ENCODE measurements around the gene ABO.
"Not testable (repeated sequence)": the region's sequence is repeated elsewhere in the genome, so short reads cannot be mapped to it uniquely, and the experiment has no call there.

The ABO gene

DNA sequence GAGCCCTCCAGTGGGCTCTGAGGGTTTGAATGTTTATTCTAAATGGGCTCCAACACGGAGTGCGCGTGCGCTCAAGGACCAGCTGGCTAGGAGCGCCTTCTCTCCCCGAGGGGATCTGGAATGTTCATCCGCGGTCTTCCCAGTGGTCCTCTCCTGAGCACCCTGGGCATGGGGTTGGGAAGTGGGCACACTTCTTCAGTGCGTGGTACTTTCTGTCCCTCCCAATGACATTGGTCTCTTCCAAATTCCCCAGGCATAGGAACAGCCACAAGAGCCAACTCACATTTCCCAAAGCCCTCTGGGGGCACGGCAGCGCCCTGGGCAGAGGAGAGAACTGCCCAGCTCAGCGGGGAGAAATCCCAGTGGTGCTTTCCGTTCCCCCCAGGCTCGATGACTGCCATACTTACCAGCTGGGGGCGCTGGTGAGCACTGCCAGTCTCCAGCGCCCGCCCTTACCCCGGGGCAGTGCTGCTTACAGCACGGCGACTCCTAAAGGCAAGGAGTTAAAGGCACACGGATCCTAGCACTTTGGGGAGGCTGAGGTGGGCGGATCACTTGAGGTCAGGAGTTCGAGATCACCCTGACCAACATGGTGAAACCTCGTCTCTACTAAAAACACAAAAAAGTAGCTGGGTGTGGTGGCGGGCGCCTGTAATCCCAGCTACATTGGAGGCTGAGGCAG is 36.0 kb downstream of the ABO start:
- peak; percentile 64 to 77 for DNase-seq

DNA sequence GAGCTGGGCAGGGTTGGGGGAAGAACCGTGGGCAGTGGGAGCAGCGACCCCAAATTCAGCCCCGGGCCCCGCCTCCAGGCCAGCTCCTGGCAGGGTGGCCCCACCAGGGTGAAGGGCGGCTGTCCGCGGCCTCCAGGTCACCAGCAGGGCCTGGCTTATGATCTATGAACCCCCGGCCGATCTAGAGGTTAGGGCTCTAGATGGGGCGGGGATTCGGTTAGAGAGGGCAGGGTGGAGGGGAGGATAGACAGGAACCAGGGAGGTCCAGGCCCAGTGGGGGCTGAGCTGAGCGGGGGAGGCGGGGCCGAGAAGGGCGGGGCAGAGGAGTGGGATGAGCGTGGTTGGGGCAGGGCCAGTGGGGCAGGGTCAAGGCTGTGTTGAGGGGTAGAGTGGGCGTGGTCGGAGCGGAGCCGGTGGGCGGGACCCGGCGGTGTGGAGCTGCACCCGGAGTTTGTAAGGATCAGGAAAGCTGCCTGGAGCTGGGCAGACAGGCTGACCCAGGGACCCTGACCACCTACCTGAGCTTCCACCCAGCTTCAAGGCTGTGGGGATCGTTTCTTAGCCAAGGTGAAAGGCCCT is 36.6 kb downstream of the ABO start:
- DNase-seq: peak; percentile 39 to 77

GRCh38 chr9:133237035-133237731 is 37.8 kb downstream of the ABO start:
- no peak for DNase-seq

DNA sequence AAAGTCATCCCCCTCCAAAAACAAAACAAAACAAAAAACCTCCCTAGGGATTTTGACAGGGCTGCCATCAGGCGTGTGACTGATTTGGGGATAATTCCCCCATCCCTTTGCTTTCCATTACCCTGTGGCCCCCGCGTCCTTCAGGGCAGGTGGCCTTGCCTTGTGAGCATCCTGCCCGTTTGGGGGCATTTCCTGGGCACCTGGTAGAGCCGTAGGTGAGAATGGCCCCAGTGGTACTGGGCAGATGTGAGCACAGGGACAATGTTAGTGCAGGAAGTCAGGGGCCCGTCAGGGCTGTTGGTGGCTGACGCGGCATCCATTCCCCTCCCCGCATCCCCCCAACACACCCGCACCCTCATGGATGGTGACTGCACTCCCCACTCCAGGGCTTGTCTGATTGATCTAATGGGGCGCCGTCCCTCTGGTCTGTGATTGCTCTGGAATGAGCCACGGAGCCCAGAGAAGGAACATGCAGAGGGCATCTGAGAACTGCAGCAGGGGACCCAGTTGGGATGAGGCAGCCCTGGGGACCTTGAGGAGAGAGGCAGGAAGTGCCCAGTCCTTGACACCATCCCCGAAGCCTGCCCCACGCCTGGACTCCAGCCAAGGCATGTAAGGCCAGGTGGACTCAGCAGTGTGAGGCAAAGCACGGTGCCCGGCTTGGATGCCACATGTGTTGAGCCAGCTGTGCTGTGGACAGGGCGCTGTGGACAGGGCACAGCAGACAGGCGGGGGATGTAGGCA is 38.5 kb downstream of the ABO start:
- DNase-seq: not testable (repeated sequence)

DNA sequence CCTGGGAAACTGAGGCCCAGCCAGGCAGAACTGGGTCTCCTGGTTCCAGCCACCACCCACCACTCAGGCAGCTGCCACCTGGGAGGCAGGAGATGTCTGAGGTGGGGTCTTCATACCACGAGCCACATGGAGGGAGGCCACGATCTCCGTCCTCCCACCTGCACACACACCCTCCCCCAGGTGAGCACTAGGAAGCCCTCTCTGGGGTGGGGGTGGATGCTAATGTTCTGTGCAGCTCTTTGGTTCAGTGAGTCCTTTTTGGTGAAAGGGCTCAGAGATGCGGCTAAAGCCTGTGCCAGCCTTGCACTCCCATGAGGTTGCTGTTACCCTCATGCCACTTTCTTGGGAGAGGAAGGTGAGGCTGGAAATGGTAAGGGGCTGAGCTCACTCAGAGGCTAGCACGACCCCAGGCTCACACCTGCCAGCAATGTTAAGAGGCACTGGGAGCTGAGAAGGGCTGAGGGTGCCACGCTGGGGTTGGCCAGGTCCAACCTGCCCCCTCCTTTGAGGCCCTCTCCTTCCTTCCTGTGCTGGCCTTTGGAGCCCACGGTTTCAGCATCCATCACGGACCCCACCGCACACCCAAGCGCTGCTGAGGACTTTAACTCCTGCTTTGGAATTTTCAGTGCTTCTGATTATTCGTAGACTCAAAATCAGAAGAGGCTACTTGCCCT is 39.3 kb downstream of the ABO start:
- no peak for DNase-seq

GRCh38 chr9:133234577-133235322 is 40.3 kb downstream of the ABO start:
- no peak for DNase-seq

- no peak for DNase-seq
Observed at GRCh38 chr9:133233681-133234432, 41.1 kb downstream of the ABO start.

- DNase-seq: not testable (repeated sequence)
Observed at GRCh38 chr9:133231934-133232568, 43.0 kb downstream of the ABO start.

- not testable (repeated sequence) for DNase-seq
Observed at GRCh38 chr9:133230514-133230913, 44.5 kb downstream of the ABO start.

- no peak for DNase-seq
Observed at GRCh38 chr9:133230093-133230492, 44.9 kb downstream of the ABO start.

GRCh38 chr9:133228474-133229193 is 46.4 kb downstream of the ABO start:
- not testable (repeated sequence) for DNase-seq

DNA sequence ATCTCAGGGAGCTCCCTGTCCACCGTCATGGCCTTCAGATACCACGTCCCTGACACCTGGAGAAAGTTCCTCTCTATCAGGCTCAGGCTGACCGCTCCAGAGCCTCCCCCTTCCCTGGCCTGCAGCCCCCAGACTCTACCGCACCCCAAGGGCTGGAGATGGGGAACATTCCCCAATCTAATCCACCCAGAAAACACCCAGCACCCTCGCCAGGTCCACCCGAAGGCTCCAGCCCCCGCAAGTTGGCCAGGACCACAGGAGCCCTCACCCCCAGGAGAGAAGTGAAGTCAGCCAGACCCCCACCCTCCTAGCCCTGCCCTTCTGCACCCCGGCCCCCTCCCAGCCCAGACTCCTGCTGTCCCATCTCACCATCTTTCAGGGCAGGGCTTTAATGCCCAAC is 47.0 kb downstream of the ABO start:
- not testable (repeated sequence) for DNase-seq

- DNase-seq: no peak
Observed at GRCh38 chr9:133227242-133227860, 47.6 kb downstream of the ABO start.

DNA sequence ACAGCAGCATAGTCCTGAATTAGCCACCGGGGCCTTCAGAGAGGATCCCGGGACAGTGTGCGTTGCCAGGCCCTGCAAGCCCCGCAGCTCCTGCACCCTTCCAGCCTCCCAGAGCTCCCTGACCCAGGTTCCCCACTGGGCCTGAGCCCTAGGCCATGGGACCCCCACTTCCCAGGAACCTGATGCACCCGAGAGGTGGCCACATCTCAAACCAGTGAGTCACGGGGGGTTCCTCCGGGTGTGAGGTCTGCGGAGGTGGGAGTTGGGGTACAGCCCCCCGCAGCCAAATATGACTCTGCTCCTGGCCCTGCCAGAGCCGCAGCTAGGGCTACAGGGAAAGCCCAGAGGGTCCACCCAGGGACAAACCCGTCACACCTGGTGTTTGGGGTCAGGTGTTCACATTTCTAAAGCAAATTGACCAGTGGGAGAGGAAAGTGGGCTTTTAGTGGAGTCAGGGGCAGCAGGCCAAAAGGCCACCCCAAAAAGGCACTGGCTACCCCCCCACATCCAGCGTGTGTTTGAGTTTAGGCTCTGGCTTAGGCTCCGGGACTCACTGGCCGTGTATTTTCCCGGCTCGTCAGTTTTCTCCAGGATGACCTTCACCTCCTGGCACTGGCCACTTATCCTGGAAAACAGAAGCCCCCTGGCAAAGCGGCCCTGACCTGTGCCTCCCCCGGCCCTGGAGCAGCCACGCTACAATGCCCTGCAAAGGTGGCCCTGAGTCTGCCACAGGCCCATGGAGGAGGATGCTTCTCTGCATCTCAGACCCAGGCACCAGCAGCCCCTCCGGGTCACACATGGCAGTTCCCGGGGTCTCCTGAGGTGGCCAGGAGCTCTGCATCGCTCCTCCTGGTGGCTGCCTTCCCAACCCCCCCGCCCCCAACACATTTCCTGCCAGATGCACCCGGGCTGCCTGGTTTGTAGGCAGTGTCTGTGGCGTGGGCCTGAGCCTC is 48.5 kb downstream of the ABO start:
- DNase-seq: no peak

GRCh38 chr9:133225171-133226011 is 49.6 kb downstream of the ABO start:
- no peak for DNase-seq

DNA sequence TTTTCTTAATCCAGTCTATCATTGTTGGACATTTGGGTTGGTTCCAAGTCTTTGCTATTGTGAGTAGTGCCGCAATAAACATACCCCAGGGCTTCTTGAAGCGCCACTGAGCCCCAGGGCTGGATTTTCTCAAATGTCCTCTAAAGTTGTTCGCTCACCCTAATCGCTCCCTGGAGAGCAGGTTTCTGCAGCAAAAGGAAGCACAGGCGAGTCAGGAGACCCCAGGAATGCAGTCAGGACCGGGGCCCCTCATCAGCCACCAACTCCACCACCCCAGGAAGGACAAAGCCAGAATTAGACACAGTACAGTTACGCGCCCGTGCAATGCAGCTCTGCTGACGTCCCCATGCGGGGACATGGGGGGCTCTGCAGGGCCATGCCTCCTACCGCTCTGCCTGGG is 50.2 kb downstream of the ABO start:
- DNase-seq: no peak

DNA sequence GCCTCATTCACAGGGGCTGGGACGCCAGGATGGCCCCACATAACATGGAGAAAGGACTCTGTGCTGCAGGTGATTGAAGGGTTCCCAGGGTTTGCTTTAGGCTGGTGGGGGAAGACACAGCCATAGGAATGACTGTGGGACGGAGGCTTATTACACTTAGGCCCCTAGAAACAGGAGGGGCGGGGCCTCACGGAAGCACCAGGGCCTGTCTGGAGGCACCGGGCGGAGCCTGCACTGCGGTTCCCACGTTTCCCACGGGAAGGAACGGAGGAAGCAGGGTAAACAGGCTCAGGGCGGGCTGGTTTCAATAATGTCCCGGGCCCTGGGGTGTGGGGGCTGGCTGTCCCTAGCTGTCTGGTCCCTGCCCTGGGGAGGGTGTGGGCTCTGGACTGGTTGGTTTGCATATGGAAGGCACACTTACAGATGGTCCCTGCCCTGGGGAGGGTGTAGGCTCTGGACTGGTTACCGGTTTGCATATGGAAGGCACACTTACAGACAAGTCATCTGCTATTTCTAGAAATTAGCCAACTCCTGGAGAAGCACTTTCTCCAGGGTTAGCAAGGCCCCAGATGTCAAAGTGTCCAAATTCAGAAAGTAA is 51.7 kb downstream of the ABO start:
- not testable (repeated sequence) for DNase-seq

All from CD4-positive, alpha-beta T cell treated with Interleukin-1 beta for 1 hour (primary cell).